Activated T-helper 17 cell treated with anti-CD3 and anti-CD28 coated beads, Interleukin-2, amount 50 U/mL, for 72 hours (primary cell): ENCODE results near the gene MBD3L2B. TPM values are rescaled to one million over a fixed set of nuclear protein-coding genes. Genes with fewer than 3 reads are reported as not detected.

Experiments used
- ATAC-seq: fragments of 150-1000 bp; cut with Tn5 transposase; replicated peaks from 2 replicates; pipeline ENCODE4 v1.10.0; 2021; ENCODE audit warnings: mild to moderate bottlenecking, moderate library complexity
- H3K27ac Mint-ChIP-seq: one replicate; pipeline ENCODE4 v1.8.0; 2022; ENCODE audit warnings: mixed read lengths
- H3K27me3 Mint-ChIP-seq: one replicate; pipeline ENCODE4 v1.8.0; 2022; ENCODE audit warnings: mixed read lengths
- H3K36me3 Mint-ChIP-seq: one replicate; pipeline ENCODE4 v1.8.0; 2022; ENCODE audit warnings: low read depth, mild to moderate bottlenecking, mixed read lengths
- H3K4me1 Mint-ChIP-seq: one replicate; pipeline ENCODE4 v1.8.0; 2022; ENCODE audit warnings: mixed read lengths
- H3K4me3 Mint-ChIP-seq: one replicate; pipeline ENCODE4 v1.8.0; 2022; ENCODE audit warnings: mild to moderate bottlenecking, mixed read lengths
- H3K9me3 Mint-ChIP-seq: one replicate; pipeline ENCODE4 v1.8.0; 2022; ENCODE audit warnings: mixed read lengths
- total RNA-seq, 2 donors: library from RNA; stranded (reverse); gene quantifications; one replicate each; pipeline ENCODE4 v1.2.3, GENCODE V29; 2022

MBD3L2B gene
- total RNA-seq, 2 donors from 2014 or later, result not detected

DNA sequence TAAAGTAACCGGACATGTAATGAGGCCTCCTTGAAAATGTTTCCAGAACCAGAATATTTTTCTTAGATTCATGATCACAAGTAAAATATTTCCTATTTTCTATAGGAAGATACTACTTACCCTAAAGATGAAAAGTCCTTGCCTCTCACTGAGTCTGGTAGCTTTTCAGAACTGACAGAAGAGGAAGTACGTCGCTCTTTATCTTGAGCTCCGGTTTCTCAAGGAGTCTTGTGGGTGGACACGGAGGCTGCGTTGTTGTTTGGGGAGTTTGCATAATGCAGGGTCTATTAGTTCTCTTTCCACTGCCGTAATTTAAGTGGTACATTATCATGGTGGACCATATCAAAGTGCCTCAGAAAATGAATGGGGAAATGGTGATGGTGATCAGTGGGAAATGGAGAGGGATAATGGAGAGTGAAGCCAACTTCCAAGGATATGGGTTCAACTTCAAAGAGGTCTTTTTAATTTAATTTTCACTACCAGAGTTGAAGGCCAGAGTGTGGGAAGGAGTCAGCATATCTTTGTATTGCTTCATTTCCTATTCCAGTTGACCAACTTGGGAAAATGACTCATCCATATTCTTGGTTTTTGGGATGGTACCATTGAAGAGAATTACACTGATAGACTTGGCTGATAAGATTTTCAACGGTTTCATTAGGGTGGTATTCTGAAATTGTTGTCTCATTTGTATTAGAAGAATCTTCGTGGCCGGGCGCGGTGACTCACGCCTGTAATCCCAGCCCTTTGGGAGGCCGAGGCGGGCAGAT lies 23.4 kb downstream of the MBD3L2B start:
- peaks cover 5% of the 10 kb centered on the region for H3K4me1 Mint-ChIP-seq
- no peaks in the 10 kb centered on the region for H3K36me3 Mint-ChIP-seq
- peak overlapping the region; percentile 14 for H3K27ac Mint-ChIP-seq
- ATAC-seq, result no peak
- H3K4me3 Mint-ChIP-seq, result peak overlapping the region; percentile 63
- no peaks in the 10 kb centered on the region for H3K27me3 Mint-ChIP-seq
- H3K9me3 Mint-ChIP-seq, result peaks cover 7% of the 10 kb centered on the region

- ATAC-seq, result no peak
- peak overlapping the region; percentile 63 for H3K4me3 Mint-ChIP-seq
- H3K4me1 Mint-ChIP-seq, result peaks cover 5% of the 10 kb centered on the region
- H3K27me3 Mint-ChIP-seq, result no peaks in the 10 kb centered on the region
- H3K36me3 Mint-ChIP-seq, result no peaks in the 10 kb centered on the region
- H3K9me3 Mint-ChIP-seq, result peaks cover 7% of the 10 kb centered on the region
- no peak overlapping the region for H3K27ac Mint-ChIP-seq
Observed at GRCh38 chr19:6996810-6997209, 24.4 kb downstream of the MBD3L2B start.

- Mint-ChIP-seq H3K27me3 (no peaks in the 10 kb centered on the region), H3K36me3 (no peaks in the 10 kb centered on the region), H3K27ac (no peak overlapping the region), H3K4me1 (peaks cover 5% of the 10 kb centered on the region), H3K9me3 (peaks cover 7% of the 10 kb centered on the region), H3K4me3 (no peak overlapping the region)
- ATAC-seq, result no peak
Observed at GRCh38 chr19:6995054-6995453, 26.2 kb downstream of the MBD3L2B start.

GRCh38 chr19:6988257-6988656 lies 33.0 kb downstream of the MBD3L2B start:
- Mint-ChIP-seq H3K27ac (no peak overlapping the region), H3K4me3 (no peak overlapping the region), H3K4me1 (no peaks in the 10 kb centered on the region), H3K36me3 (no peaks in the 10 kb centered on the region), H3K9me3 (peaks cover 1% of the 10 kb centered on the region), H3K27me3 (no peaks in the 10 kb centered on the region)
- no peak for ATAC-seq

DNA sequence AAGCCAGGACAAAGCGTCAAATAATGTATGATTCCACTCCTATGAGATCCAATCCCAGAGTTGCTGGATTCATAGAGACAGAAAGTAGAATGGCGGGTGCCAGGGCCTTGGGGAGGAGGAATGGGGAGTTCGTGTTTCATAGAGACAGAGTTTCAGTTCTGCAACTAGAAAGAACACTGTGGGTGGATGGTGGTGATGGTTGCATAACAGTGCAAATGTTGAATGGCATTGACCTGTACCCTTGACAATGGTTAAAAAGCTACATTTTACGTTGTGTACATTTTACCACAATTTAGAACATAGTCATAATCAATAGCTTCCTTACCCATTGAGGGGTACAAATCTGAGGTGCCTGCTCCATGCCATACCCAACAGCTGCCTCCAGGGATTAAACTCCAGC lies 33.4 kb downstream of the MBD3L2B start:
- H3K36me3 Mint-ChIP-seq, result no peaks in the 10 kb centered on the region
- H3K27me3 Mint-ChIP-seq, result no peaks in the 10 kb centered on the region
- peaks cover 3% of the 10 kb centered on the region for H3K9me3 Mint-ChIP-seq
- no peak overlapping the region for H3K4me3 Mint-ChIP-seq
- no peak overlapping the region for H3K27ac Mint-ChIP-seq
- no peak for ATAC-seq
- H3K4me1 Mint-ChIP-seq, result no peaks in the 10 kb centered on the region

DNA sequence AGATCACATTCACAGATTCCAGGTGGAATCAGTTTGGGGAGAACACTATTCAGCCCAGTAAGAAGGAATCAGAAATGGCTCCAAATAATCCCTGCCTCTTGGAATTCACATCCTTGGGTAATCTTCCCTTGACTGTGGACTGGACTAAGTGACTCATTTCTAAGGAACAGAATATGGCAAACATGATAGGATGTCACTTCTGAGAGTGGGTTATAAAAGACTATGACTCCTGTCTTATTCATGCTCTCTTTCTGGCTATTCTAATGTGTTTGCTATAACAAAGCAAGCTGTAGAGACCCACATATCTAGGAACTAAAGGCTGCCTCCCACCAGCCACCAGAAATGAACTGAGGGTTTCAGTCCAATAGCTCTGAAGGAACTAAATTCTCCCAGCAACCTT lies 37.8 kb downstream of the MBD3L2B start:
- peaks cover 3% of the 10 kb centered on the region for H3K9me3 Mint-ChIP-seq
- peak; percentile 39 for ATAC-seq

DNA sequence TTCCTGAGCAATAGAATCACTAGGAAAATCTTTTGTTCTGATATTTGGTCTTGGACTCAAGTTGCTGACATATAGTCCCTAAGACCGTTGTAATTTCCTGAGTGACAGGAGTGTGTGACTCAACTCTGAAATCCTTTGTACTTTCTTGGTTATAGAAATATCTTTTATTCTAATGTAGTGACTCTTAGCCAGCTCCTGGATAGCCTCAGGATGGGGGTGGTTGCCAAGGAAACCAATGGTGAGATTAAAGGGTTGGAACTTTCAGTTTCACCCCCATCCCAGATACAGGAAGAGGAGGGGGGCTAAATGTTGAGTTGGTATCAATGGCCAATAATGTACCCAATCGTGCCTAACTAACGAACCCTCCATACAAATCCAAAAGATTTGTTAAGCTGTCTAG lies 41.8 kb downstream of the MBD3L2B start:
- Mint-ChIP-seq H3K36me3 (no peaks in the 10 kb centered on the region), H3K4me1 (no peaks in the 10 kb centered on the region), H3K27ac (no peak overlapping the region), H3K4me3 (no peak overlapping the region), H3K27me3 (no peaks in the 10 kb centered on the region), H3K9me3 (peaks cover 8% of the 10 kb centered on the region)
- peak; percentile 86 for ATAC-seq

More for the DNA sequence above, 37.8 kb downstream of the MBD3L2B start:
- Mint-ChIP-seq H3K4me3 (no peak overlapping the region), H3K27me3 (no peaks in the 10 kb centered on the region), H3K4me1 (no peaks in the 10 kb centered on the region), H3K36me3 (no peaks in the 10 kb centered on the region), H3K27ac (no peak overlapping the region)

DNA sequence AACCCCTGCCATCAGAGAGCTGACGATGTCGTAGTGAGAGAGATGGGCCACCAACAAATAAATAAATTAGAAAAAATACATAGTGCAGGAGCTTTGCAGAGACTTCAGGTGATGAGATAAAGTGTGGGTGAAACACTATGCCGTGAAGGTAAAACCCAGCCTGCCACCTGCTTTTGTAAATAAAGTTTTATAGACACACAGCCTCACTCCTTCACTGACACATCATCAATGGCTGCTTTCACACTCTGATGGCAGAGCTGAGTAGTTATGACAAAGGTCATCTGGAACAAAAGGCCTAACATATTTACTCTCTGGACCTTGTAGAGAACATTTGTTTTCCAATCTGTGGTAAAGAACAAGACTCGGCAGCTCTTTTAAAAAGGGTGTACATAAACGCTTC lies 45.0 kb downstream of the MBD3L2B start:
- H3K27me3 Mint-ChIP-seq, result peaks cover 2% of the 10 kb centered on the region
- no peak overlapping the region for H3K27ac Mint-ChIP-seq
- H3K4me3 Mint-ChIP-seq, result no peak overlapping the region
- no peaks in the 10 kb centered on the region for H3K4me1 Mint-ChIP-seq
- H3K36me3 Mint-ChIP-seq, result no peaks in the 10 kb centered on the region
- ATAC-seq, result no peak
- H3K9me3 Mint-ChIP-seq, result peaks cover 6% of the 10 kb centered on the region

- Mint-ChIP-seq H3K36me3 (no peaks in the 10 kb centered on the region), H3K27ac (no peak overlapping the region), H3K9me3 (no peaks in the 10 kb centered on the region), H3K4me3 (no peak overlapping the region), H3K27me3 (peaks cover 2% of the 10 kb centered on the region), H3K4me1 (no peaks in the 10 kb centered on the region)
- ATAC-seq, result peak; percentile 44
Observed at GRCh38 chr19:6971366-6971765, 49.9 kb downstream of the MBD3L2B start.

DNA sequence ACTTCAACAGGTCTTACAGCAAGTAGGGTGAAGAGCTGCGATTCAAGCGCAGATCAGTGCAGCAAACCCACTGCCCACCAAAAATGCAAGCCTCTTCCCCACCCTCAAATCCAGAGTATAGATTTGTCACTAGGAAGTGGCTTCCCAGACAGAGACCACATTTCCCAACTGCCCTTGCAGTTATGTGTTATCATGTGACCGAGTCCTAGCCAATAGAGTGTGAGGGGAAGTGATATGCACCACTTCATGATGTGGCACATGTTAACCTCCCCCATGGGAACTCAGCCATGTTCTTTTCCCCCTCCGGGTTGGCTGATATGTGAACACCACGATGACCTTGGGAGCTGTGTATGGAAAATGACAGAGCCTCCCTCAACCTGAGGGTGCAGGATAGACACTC lies 50.8 kb downstream of the MBD3L2B start:
- no peaks in the 10 kb centered on the region for H3K9me3 Mint-ChIP-seq
- peak; percentile 43 for ATAC-seq
- H3K4me3 Mint-ChIP-seq, result no peak overlapping the region
- no peaks in the 10 kb centered on the region for H3K4me1 Mint-ChIP-seq
- H3K27ac Mint-ChIP-seq, result no peak overlapping the region
- no peaks in the 10 kb centered on the region for H3K36me3 Mint-ChIP-seq
- peaks cover 2% of the 10 kb centered on the region for H3K27me3 Mint-ChIP-seq

DNA sequence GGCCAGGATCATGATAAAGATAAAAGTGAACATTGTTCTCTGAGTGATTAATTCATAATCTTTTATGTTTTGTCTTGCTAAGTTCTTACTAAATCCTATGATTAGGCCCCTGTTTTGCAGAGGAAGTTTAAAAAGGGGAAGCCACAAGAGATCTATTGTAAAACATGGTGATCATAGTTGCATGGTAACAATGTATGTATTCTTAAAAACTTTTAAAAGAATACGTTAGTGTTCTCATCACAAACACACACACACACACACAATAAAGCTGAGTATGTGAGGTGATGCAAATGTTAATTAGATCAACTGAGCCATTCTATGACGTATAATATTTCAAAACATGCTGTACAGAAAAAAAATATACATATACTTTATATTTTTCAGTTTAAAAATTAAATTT lies 51.2 kb downstream of the MBD3L2B start:
- Mint-ChIP-seq H3K4me3 (no peak overlapping the region), H3K27me3 (peaks cover 2% of the 10 kb centered on the region), H3K4me1 (no peaks in the 10 kb centered on the region), H3K27ac (no peak overlapping the region), H3K9me3 (no peaks in the 10 kb centered on the region), H3K36me3 (no peaks in the 10 kb centered on the region)
- no peak for ATAC-seq

GRCh38 chr19:6969490-6969889 lies 51.7 kb downstream of the MBD3L2B start:
- no peak overlapping the region for H3K4me3 Mint-ChIP-seq
- no peaks in the 10 kb centered on the region for H3K4me1 Mint-ChIP-seq
- H3K9me3 Mint-ChIP-seq, result no peaks in the 10 kb centered on the region
- H3K36me3 Mint-ChIP-seq, result no peaks in the 10 kb centered on the region
- no peak overlapping the region for H3K27ac Mint-ChIP-seq
- no peak for ATAC-seq
- H3K27me3 Mint-ChIP-seq, result peaks cover 2% of the 10 kb centered on the region

Other genes with a start within 250 kb of the MBD3L2B start
- 100 to 1,000 TPM; 110 to 114 TPM for gene VAV1, start 248.7 kb downstream of the MBD3L2B start, total RNA-seq
- gene ADGRE1, start 133.9 kb downstream of the MBD3L2B start, total RNA-seq, result 10 to 100 TPM in 1 of 2 donors, 1 to 10 TPM in 1; 6.9 to 10.6 TPM
- not detected for gene MBD3L5, start 9.1 kb upstream of the MBD3L2B start, total RNA-seq
- gene MBD3L4, start 18.7 kb upstream of the MBD3L2B start, total RNA-seq, result not detected
- gene MBD3L2, start 27.9 kb upstream of the MBD3L2B start, total RNA-seq, result not detected
- not detected for gene MBD3L3, start 37.2 kb upstream of the MBD3L2B start, total RNA-seq
- 1 to 10 TPM; 7.6 to 9.4 TPM for gene ZNF557, start 48.3 kb upstream of the MBD3L2B start, total RNA-seq